Activated CD4-positive, alpha-beta T cell treated with anti-CD3 and anti-CD28 coated beads, Interleukin-2, amount 50 U/mL, for 16 hours (primary cell): ENCODE measurements around the gene NECTIN2.

ENCODE experiments used
- DNase-seq: peaks from one replicate; pipeline ENCODE4 v3.0.0-alpha.2; 2020

NECTIN2 gene

DNA sequence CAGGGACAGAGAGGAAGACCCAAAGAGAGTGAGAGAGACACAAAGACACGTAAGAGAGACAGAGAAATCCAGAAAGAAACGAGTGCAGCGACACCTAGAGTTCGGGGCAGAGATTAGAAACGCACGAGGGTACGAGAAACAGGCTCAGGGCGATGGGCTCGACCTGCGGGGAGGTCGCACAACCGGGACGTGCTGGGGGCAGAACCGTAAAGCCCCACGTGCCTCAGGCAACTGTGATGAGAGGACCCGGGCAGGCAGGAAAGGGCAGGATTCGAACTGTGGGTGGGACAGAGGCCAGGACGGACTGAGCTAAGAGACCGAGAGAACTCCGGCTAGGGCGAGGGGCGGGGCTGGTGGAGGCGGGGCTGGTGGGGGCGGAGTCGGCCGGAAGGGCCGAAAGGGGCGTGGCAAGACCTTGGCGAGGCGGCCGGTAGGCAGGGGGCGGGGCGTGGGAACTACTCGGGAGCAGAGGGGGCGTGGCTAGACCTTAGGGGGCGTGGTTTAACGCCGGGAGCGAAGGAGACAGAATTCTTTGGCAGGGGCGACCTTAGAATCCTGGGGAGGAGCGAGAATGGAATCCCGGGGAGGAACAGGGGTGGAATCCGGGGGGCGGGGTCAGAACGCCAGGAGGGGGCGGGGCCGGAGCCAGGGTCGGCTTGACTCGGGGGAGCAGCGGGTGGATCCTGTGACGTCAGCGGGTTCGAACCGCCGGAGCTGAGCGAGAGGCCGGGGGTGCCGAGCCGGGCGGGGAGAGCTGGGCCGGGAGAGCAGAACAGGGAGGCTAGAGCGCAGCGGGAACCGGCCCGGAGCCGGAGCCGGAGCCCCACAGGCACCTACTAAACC, at the start of gene NECTIN2:
Gene NECTIN2, plus strand, starts transcription at position 686 of the 843 bp plus-strand sequence. CDS start 229 bp downstream, outside the sequence.
- DNase-seq = peak; percentile 94

DNA sequence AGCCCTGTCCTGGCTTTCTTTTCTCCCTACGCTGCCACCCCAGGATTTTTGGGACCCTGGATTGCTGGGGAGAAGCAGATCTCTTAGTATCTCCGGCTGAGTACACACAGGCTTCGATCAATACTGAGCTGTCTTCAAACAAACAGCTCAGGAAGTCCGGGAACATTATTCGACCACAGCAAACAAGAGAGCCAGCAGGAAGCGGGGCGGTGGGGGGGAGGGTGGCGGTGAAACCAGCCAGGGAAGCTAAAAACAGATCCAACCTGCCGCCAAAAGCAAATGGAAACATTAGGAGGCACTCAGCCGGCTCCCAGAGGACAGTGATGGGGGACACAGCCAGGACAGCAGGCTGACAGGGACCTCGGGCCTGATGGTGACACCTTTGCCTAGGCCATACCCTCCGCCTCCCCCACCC, 49.4 kb upstream of the NECTIN2 start:
- no peak for DNase-seq

GRCh38 chr19:44799627-44800346, 46.3 kb upstream of the NECTIN2 start:
- no peak for DNase-seq

DNA sequence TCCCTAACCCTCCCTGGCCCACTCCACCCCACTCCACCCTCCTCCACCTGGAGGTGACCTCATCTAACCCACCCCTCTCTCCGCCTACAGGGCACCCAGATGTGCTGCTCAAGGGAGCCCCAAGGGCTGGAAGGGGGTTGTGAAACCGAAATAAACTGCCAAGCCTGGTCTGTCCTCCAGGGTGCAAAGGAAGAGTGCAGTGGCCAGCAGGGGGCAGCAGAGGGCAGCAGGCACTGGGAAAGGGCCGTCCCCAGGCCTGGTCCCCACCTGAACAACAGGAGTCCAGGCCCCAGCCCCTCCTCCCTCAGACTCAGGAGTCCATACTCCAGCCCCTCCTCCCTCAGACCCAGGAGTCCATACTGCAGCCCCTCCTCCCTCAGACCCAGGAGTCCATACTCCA, 45.6 kb upstream of the NECTIN2 start:
- DNase-seq = peak; percentile 83

- no peak for DNase-seq
Measured at GRCh38 chr19:44803442-44804428, 42.4 kb upstream of the NECTIN2 start.

GRCh38 chr19:44806291-44806690, 39.8 kb upstream of the NECTIN2 start:
- DNase-seq = no peak

- DNase-seq = no peak
Measured at GRCh38 chr19:44807162-44807561, 38.9 kb upstream of the NECTIN2 start.

DNA sequence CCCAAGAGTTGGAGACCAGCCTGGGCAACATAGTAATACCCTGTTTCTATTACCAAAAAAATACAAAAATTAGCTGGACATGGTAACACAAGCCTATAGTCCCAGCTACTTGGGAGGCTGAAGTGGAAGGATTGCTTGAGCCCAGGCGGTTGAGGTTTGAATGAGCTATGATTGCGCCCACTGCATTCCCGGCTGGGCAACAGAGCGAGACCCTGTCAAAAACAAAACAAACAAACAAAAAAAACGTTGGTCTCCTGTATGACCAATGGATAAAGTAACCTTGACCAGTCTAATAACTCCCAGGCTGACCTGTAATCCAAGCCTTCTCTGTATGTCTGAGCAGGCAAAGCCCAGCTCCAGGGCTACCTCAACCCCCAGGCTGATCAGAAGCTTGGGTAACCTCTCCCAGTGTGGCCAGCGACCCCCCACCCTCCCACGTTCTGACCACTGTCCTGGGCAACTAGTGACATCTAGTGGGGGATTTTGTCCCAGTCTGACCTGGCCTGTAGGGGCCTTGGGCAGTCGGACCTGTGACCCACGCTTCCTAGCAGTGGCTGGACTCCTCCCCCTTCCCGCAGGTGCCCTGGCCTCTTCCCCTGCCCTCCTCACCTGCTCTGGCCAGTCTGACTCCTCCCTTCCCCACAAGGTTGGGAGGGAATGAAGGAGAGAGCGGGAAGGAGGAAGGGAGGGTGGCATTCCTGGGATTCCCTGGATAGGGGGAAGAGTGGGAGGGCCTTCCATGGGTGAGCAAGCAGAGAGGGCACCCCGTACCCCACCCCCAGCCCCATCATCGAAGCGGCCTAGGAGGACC, 38.2 kb upstream of the NECTIN2 start:
- no peak for DNase-seq

GRCh38 chr19:44808463-44809371, 37.4 kb upstream of the NECTIN2 start, which contains the start of gene BCAM:
Gene BCAM (plus strand): TSS chr19:44809103. CDS start chr19:44809125, 22 bp downstream.
- DNase-seq = no peak

- DNase-seq = no peak
Measured at GRCh38 chr19:44809577-44810233, 36.4 kb upstream of the NECTIN2 start.

DNA sequence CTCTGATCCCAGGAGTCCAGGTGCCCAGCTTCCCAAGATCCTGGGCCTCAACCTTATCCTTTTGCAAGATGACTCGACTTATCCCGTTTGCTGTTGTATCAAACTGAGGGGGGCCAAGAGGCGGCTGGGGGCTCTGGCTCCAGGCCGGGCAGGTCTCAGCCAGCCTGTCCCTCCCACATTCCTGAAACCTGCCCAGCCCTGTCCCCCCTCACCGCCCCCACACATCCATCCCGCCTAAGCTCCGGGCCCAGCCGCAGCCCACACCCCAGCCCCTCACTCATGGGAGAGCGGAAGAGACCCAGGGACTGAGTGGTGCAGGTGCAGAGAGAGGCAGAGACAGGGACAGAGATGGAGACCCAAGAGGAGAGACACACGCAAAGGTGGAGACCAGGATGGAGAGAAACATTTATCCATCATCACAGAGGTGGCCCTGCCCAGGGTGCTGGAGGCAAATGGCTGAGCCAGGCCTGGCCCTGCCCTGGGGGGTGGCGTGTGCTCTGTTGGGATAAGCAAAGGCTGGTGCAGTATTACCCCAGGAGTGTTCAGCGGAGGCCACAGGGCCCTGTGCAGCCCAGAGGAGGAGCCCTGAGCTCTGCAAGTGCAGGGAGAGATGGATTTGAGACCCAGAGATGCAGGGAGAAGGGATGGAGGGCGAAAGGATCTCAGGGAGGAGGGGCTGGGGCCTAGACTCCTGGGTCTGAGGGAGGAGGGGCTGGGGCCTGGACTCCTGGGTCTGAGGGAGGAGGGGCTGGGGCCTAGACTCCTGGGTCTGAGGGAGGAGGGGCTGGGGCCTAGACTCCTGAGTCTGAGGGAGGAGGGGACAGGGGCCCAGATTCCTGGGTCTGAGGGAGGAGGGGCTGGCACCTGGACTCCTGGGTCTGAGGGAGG, 35.6 kb upstream of the NECTIN2 start:
- DNase-seq = no peak

DNA sequence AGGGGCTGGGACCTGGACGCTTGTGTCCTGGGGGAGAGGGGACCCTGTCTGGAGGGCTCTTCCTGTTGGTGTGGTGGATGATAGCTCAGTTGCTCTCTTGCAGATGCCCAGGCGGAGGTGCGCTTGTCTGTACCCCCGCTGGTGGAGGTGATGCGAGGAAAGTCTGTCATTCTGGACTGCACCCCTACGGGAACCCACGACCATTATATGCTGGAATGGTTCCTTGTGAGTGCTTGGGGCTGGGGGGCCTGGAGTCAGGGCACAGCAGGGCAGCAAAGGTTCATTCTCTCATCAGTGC, 35.0 kb upstream of the NECTIN2 start:
- no peak for DNase-seq

GRCh38 chr19:44812142-44812718, 33.9 kb upstream of the NECTIN2 start:
- no peak for DNase-seq

DNA sequence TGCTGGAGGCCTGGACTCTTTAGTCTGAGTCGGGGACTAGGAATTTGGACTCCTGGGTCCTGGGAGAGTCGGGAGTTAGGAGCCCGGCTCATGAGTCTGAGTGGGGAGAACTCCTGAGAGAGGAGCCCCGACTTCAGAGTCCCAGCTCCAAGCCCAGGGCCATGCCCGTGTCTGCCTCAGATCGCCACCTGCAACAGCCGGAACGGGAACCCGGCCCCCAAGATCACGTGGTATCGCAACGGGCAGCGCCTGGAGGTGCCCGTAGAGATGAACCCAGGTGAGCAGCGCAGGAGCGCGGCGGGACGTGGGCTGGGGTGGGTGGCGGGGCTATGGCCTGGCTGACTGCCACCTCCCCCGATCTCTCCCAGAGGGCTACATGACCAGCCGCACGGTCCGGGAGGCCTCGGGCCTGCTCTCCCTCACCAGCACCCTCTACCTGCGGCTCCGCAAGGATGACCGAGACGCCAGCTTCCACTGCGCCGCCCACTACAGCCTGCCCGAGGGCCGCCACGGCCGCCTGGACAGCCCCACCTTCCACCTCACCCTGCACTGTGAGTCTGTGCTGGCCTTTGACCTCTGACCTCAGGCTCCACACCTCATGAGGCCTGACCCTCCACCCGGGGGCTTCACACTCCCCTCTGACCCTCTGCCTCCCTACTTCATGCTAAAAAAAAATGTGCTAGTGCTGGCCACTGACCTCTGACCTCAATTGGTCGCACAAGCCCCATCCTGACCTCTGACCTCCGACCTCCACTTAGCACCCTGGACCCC, 32.8 kb upstream of the NECTIN2 start:
- no peak for DNase-seq

- DNase-seq = no peak
Measured at GRCh38 chr19:44813841-44814470, 32.1 kb upstream of the NECTIN2 start.

- DNase-seq = no peak
Measured at GRCh38 chr19:44814517-44814916, 31.6 kb upstream of the NECTIN2 start.

- no peak for DNase-seq
Measured at GRCh38 chr19:44816301-44816700, 29.8 kb upstream of the NECTIN2 start.
